ENCODE measurements around the gene ZNF569. TPM values are rescaled to one million over a fixed set of nuclear protein-coding genes. Genes with fewer than 3 reads are reported as not detected.
"Not testable (repeated sequence)": the region's sequence is repeated elsewhere in the genome, so short reads cannot be mapped to it uniquely, and the experiment has no call there.

The ZNF569 gene
- total RNA-seq, 1 donor from 2014 or later = 11.8 TPM

DNA sequence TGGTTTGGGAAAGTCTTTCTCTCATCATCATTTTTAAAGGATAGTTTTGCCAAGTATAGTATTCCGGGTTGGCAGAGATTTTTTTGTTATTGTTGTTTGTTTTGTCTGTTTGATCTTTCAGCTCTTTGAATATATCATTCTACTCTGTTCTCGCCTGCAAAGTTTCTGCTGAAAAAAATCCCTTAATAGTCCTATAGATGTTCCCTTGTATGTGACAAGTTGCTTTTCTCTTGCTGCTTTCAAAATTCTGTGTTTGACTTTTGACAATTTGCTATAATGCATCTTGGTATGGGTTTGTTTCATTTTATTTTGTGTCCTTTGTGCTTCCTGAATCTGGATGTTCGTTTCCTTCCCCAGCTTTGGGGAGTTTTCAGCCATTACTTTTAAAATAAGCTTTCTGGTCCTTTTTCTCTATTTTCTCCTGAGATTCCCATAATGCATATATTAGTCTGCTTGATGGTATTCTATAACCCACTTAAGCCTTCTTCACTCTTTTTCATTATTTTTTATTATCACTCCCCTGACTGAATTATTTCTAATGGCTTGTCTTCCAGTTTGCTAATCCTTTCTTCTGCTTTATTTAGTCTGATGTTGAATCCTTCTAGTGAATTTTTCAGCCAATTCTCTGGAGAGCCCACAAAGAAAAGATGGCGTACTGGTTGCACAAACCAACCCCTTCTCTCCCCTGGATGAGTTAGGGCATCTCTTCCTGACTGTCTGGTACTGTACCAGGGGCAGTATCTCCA is 14.6 kb downstream of the ZNF569 start:
- no peak for DNase-seq
- Mint-ChIP-seq H3K36me3 (ENCODE audit: unreplicated experiment) (peaks cover 84% of the 10 kb centered on the region), H3K27me3 (ENCODE audit: unreplicated experiment) (peaks cover 2% of the 10 kb centered on the region), H3K9me3 (ENCODE audit: unreplicated experiment) (peaks cover 51% of the 10 kb centered on the region), H3K27ac (ENCODE audit: unreplicated experiment) (no peak overlapping the region), H3K4me1 (ENCODE audit: low read depth, unreplicated experiment) (no peaks in the 10 kb centered on the region), H3K4me3 (ENCODE audit: unreplicated experiment) (no peak overlapping the region)
- TF ChIP-seq, protein P1, sequence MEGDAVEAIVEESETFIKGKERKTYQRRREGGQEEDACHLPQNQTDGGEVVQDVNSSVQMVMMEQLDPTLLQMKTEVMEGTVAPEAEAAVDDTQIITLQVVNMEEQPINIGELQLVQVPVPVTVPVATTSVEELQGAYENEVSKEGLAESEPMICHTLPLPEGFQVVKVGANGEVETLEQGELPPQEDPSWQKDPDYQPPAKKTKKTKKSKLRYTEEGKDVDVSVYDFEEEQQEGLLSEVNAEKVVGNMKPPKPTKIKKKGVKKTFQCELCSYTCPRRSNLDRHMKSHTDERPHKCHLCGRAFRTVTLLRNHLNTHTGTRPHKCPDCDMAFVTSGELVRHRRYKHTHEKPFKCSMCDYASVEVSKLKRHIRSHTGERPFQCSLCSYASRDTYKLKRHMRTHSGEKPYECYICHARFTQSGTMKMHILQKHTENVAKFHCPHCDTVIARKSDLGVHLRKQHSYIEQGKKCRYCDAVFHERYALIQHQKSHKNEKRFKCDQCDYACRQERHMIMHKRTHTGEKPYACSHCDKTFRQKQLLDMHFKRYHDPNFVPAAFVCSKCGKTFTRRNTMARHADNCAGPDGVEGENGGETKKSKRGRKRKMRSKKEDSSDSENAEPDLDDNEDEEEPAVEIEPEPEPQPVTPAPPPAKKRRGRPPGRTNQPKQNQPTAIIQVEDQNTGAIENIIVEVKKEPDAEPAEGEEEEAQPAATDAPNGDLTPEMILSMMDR (IDR thresholded peaks at IDR 0.05; ENCODE audit: partially characterized antibody, unreplicated experiment) = no peak

DNA sequence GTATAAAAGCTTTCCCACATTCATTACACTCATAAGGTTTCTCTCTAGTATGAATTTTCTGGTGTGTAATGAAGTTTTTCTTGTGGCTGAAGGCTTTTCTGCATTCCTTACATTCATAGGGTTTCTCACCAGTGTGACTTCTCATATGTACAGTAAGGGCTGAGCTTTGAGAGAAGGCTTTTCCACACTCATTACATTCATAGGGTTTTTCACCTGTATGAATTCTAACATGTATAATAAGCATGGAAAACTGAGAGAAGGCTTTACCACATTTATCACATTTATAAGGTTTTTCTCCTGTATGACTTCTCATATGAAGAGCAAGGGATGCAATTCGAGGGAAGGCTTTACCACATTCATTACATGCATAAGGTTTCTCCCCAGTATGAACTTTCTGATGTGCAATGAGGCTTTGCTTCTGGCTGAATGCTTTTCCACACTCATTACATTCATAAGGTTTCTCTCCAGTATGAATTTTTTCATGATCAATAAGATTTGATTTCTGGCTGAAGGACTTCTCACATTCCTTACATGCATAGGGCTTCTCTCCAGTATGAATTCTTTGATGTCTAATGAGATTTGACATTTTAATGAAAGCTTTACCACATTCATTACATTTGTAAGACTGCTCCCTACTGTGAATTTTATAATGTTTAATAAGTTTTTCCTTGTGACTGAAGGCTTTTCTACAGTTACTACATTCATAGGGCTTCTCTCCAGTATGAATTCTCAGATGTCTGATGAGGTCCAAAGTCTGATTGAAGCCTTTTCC is 53.7 kb downstream of the ZNF569 start:
- TF ChIP-seq, protein P1 (IDR thresholded peaks at IDR 0.05; ENCODE audit: partially characterized antibody, unreplicated experiment) = no peak

DNA sequence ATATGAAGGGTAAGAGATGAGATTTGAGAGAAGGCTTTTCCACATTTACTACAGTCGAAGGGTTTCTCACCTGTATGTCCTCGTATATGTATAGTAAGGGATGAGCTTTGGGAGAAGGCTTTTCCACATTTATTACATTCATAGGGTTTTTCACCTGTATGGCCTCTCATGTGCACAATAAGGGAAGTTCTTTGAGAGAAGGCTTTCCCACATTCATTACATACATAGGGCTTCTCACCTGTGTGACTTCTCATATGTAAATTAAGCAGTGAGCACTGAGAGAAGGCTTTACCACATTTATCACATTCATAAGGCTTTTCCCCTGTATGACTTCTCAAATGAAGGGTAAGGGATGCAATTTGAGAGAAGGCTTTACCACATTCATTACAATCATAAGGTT is 54.5 kb downstream of the ZNF569 start:
- peaks cover 51% of the 10 kb centered on the region for H3K36me3 Mint-ChIP-seq (ENCODE audit: unreplicated experiment)
- no peaks in the 10 kb centered on the region for H3K4me1 Mint-ChIP-seq (ENCODE audit: low read depth, unreplicated experiment)
- peaks cover 7% of the 10 kb centered on the region for H3K9me3 Mint-ChIP-seq (ENCODE audit: unreplicated experiment)
- H3K27ac Mint-ChIP-seq (ENCODE audit: unreplicated experiment) = no peak overlapping the region
- TF ChIP-seq, protein P1 (IDR thresholded peaks at IDR 0.05; ENCODE audit: partially characterized antibody, unreplicated experiment) = no peak
- DNase-seq = no peak
- no peaks in the 10 kb centered on the region for H3K27me3 Mint-ChIP-seq (ENCODE audit: unreplicated experiment)
- H3K4me3 Mint-ChIP-seq (ENCODE audit: unreplicated experiment) = no peak overlapping the region

More for the DNA sequence above, 53.7 kb downstream of the ZNF569 start:
- H3K4me3 Mint-ChIP-seq (ENCODE audit: unreplicated experiment) = no peak overlapping the region
- H3K36me3 Mint-ChIP-seq (ENCODE audit: unreplicated experiment) = peaks cover 48% of the 10 kb centered on the region
- H3K27me3 Mint-ChIP-seq (ENCODE audit: unreplicated experiment) = no peaks in the 10 kb centered on the region
- no peaks in the 10 kb centered on the region for H3K4me1 Mint-ChIP-seq (ENCODE audit: low read depth, unreplicated experiment)
- H3K27ac Mint-ChIP-seq (ENCODE audit: unreplicated experiment) = no peak overlapping the region
- no peak for DNase-seq
- H3K9me3 Mint-ChIP-seq (ENCODE audit: unreplicated experiment) = peaks cover 7% of the 10 kb centered on the region

DNA sequence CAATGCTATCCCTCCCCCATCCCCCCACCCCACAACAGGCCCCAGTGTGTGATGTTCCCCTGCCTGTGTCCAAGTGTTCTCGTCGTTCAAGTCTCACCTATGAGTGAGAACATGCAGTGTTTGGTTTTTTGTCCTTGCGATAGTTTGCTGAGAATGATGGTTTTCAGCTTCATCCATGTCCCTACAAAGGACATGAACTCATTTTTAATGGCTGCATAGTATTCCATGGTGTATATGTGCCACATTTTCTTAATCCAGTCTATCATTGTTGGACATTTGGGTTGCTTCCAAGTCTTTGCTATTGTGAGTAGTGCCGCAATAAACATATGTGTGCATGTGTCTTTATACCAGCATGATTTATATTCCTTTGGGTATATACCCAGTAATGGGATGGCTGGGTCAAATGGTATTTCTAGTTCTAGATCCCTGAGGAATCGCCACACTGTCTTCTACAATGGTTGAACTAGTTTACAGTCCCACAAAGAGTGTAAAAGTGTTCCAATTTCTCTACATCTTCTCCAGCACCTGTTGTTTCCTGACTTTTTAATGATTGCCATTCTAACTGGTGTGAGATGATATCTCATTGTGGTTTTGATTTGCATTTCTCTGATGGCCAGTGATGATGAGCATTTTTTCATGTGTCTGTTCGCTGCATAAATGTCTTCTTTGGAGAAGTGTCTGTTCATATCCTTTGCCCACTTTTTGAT is 61.0 kb downstream of the ZNF569 start:
- H3K9me3 Mint-ChIP-seq (ENCODE audit: unreplicated experiment) = peaks cover 18% of the 10 kb centered on the region
- not testable (repeated sequence) for H3K27me3 Mint-ChIP-seq (ENCODE audit: unreplicated experiment); DNase-seq

DNA sequence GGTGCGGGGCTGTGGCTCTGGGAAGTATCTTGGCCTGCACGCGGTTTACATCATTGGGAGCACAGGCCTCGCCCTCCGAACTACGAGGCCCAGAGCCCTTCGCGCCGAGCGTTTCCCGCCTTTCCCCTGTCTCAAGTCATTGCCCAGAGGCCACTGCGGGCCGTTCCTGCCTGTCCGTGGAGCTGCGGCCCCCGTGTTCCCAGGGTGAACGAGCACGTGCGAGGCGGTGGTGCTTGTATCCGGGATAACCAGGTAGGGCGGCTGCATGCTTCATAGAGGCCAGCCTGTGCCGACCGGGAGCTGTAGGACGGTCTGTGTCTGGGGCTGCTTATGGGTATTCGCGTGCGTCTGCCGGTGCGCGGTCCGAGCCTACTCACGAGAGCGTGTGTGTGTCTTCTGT is 63.8 kb downstream of the ZNF569 start:
- DNase-seq = no peak
- Mint-ChIP-seq H3K27ac (ENCODE audit: unreplicated experiment) (no peak overlapping the region), H3K36me3 (ENCODE audit: unreplicated experiment) (peaks cover 29% of the 10 kb centered on the region), H3K27me3 (ENCODE audit: unreplicated experiment) (no peaks in the 10 kb centered on the region), H3K4me3 (ENCODE audit: unreplicated experiment) (no peak overlapping the region), H3K9me3 (ENCODE audit: unreplicated experiment) (peaks cover 15% of the 10 kb centered on the region), H3K4me1 (ENCODE audit: low read depth, unreplicated experiment) (no peaks in the 10 kb centered on the region)
- TF ChIP-seq, protein P1 (IDR thresholded peaks at IDR 0.05; ENCODE audit: partially characterized antibody, unreplicated experiment) = no peak

More for the DNA sequence above, 61.0 kb downstream of the ZNF569 start:
- not testable (repeated sequence) for H3K4me3 Mint-ChIP-seq (ENCODE audit: unreplicated experiment); H3K4me1 Mint-ChIP-seq (ENCODE audit: low read depth, unreplicated experiment); H3K27ac Mint-ChIP-seq (ENCODE audit: unreplicated experiment)
- peaks cover 28% of the 10 kb centered on the region for H3K36me3 Mint-ChIP-seq (ENCODE audit: unreplicated experiment)
